Measurements from ENCODE around the gene MYO9B. TPM values are rescaled to one million over a fixed set of nuclear protein-coding genes. Genes with fewer than 3 reads are reported as not detected.

Gene MYO9B
- total RNA-seq, 6 experiments from 2014 or later = 25.4 to 38.7 (median 36.0) TPM

DNA sequence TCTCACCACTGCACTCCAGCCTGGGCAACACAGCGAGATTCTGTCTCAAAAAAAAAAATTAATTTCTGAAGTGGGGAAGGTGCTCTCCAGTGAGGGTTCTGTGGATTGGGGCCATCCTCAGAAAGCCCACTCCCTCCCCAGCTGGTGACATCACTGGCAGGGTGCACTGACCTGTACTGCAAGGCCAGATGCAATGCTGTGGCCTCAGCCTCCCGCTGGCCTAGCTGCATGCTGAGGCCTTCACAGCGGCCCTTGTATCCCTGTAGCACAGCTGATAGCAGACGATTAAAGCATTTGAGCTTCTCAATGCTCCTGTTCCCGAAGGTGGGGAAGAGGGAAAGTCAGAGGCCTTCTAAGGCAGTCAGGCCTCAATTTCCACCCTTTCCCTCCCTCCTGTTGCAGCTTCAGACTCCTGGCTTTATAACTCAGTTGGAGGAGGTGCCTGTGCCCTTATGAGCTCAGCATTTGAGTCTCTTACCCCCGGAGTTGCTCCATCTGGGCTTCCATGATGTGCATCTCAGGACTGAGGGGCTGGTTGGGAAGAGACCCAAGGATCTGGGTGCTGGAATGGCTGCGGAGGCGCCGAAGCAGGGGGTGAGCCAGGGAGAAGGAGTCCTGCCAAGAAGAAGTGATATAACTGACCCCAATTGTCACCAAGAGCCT lies 183.7 kb downstream of the MYO9B start:
- H3K4me3 ChIP-seq = no peak overlapping the region

DNA sequence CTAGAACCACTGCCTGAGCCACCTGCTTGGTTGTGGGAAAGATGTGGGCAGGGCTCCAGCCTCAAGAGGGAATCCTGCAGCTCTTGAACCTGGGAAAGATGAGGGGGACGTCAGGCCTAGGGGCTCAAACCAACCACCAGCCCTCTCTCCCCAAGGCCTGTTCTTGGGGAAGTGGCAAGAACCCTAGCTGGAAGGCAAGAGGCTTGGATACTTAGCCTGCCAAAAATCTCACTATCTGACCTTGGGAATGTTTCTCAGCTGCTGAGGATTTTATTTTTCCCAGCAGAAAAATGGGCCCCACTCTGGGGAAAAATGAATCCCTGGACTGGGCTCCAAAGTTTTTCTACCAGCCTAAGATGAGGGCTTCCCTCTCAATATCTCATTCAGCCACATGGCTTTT lies 184.4 kb downstream of the MYO9B start:
- H3K36me3 ChIP-seq = no peaks in the 10 kb centered on the region
- ATAC-seq (no peak), DNase-seq (no peak)
- TF ChIP-seq, protein P1, sequence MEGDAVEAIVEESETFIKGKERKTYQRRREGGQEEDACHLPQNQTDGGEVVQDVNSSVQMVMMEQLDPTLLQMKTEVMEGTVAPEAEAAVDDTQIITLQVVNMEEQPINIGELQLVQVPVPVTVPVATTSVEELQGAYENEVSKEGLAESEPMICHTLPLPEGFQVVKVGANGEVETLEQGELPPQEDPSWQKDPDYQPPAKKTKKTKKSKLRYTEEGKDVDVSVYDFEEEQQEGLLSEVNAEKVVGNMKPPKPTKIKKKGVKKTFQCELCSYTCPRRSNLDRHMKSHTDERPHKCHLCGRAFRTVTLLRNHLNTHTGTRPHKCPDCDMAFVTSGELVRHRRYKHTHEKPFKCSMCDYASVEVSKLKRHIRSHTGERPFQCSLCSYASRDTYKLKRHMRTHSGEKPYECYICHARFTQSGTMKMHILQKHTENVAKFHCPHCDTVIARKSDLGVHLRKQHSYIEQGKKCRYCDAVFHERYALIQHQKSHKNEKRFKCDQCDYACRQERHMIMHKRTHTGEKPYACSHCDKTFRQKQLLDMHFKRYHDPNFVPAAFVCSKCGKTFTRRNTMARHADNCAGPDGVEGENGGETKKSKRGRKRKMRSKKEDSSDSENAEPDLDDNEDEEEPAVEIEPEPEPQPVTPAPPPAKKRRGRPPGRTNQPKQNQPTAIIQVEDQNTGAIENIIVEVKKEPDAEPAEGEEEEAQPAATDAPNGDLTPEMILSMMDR (IDR thresholded peaks at IDR 0.05) = no peak
- no peak for TF ChIP-seq POLR2A (IDR thresholded peaks at IDR 0.05)
- no peaks in the 10 kb centered on the region for H3K9me3 ChIP-seq
- no peaks in the 10 kb centered on the region for H3K27me3 ChIP-seq
- no peak overlapping the region for H3K4me3 ChIP-seq
- intact Hi-C loops (cut with DNase I) = no loop called here
- peaks cover 0 to 4% (median 0%) of the 10 kb centered on the region in 4 donors for H3K4me1 ChIP-seq
- 20% methylated on average over 1 of the region's 1 CpG for WGBS (ENCODE audit: insufficient coverage, low coverage, low lambda C conversion rate, missing lambda C conversion rate)
- H3K27ac ChIP-seq = no peak overlapping the region

More for the DNA sequence above, 183.7 kb downstream of the MYO9B start:
- H3K9me3 ChIP-seq = no peaks in the 10 kb centered on the region
- no peaks in the 10 kb centered on the region for H3K36me3 ChIP-seq
- ATAC-seq (no peak), DNase-seq (no peak)
- no peak for TF ChIP-seq POLR2A (IDR thresholded peaks at IDR 0.05)
- TF ChIP-seq, protein P1 (IDR thresholded peaks at IDR 0.05) = no peak
- peaks cover 0 to 4% (median 0%) of the 10 kb centered on the region in 4 donors for H3K4me1 ChIP-seq
- WGBS (ENCODE audit: insufficient coverage, low coverage, low lambda C conversion rate, missing lambda C conversion rate) = 100% methylated on average over 3 of the region's 9 CpGs
- intact Hi-C loops (cut with DNase I) = no loop called here
- H3K27me3 ChIP-seq = no peaks in the 10 kb centered on the region
- no peak overlapping the region for H3K27ac ChIP-seq

DNA sequence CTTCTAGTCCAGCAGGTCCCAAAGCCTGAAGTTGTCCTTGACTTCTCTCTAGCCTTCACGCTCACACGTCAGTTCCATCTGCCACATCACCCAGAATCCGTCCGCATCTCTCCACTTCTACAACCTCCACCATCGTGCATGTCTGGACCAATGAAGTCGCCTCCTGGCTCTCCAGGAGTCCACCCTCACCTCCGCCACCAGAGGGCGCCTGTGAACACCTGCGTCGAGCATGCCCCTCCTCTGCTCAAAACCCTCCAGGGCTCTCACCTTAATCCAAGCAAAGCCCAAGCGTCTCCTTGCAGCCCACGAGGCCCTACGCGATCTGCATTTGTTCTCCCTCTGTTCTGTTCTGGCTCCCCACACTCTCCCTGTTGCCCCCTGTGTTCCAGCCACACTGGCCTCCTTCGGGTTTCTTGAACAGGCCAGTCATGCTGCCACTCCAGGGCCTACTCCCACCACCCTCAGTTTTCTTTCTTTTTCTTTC lies 185.3 kb downstream of the MYO9B start:
- intact Hi-C loops (cut with DNase I) = no loop called here
- no peak overlapping the region for H3K27ac ChIP-seq
- peak; percentile 87 to 88 (median 88) for DNase-seq
- no peaks in the 10 kb centered on the region for H3K9me3 ChIP-seq
- H3K27me3 ChIP-seq = no peaks in the 10 kb centered on the region
- peak; percentile 94 to 97 (median 96) for ATAC-seq
- H3K4me3 ChIP-seq = no peak overlapping the region
- 11% methylated on average over 14 of the region's 15 CpGs for WGBS (ENCODE audit: insufficient coverage, low coverage, low lambda C conversion rate, missing lambda C conversion rate)
- no peaks in the 10 kb centered on the region for H3K36me3 ChIP-seq
- TF ChIP-seq POLR2A (IDR thresholded peaks at IDR 0.05) = no peak
- TF ChIP-seq, protein P1 (IDR thresholded peaks at IDR 0.05) = peak; percentile 80 to 96 (median 95)
- no peaks in the 10 kb centered on the region for H3K4me1 ChIP-seq

DNA sequence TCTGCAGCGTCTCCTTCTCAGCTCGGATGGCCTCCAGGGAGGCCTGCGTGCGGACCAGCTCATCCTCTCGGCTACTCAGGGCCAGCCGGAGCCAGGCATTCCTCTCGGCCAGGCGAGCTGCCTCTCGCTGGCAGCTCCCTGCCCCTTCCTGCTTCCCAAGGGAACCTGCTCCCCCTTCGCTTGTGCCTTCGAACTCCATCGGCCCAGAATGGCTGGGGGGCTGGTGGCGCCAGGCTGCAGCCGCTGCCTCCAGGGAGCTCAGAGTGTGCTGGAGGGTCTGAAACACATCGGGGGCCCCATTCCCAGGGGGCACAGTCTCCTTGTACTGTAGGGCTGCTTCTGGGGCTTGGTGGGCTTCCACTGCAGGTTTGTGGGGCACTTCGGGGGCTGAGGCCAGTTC lies 187.0 kb downstream of the MYO9B start:
- H3K9me3 ChIP-seq = no peaks in the 10 kb centered on the region
- WGBS (ENCODE audit: insufficient coverage, low coverage, low lambda C conversion rate, missing lambda C conversion rate) = 86% methylated on average over 9 of the region's 16 CpGs
- no peak overlapping the region for H3K4me3 ChIP-seq
- DNase-seq (no peak), ATAC-seq (no peak)
- no peaks in the 10 kb centered on the region for H3K36me3 ChIP-seq
- intact Hi-C loops (cut with DNase I) = no loop called here
- H3K27ac ChIP-seq = no peak overlapping the region
- no peaks in the 10 kb centered on the region for H3K27me3 ChIP-seq
- no peaks in the 10 kb centered on the region for H3K4me1 ChIP-seq
- no peak for TF ChIP-seq POLR2A (IDR thresholded peaks at IDR 0.05)
- TF ChIP-seq, protein P1 (IDR thresholded peaks at IDR 0.05) = no peak

Other genes starting within 250 kb of the MYO9B start
- gene SIN3B, start 246.4 kb upstream of the MYO9B start, total RNA-seq = 10 to 100 TPM; 10.6 to 20.9 (median 13.6) TPM
- gene F2RL3, start 186.8 kb upstream of the MYO9B start, total RNA-seq = under 1 TPM; 0.07 to 0.62 (median 0.28) TPM
- 1 to 10 TPM in 4 of 6 experiments, under 1 TPM in 2; 0.90 to 1.8 (median 1.2) TPM for gene CPAMD8, start 49.0 kb upstream of the MYO9B start, total RNA-seq
- gene HAUS8, start 325 bp upstream of the MYO9B start, total RNA-seq = 1 to 10 TPM; 3.7 to 8.5 (median 5.8) TPM
- gene USE1, start 139.6 kb downstream of the MYO9B start, total RNA-seq = 10 to 100 TPM; 13.5 to 20.3 (median 18.6) TPM
- gene OCEL1, start 150.4 kb downstream of the MYO9B start, total RNA-seq = 10 to 100 TPM; 17.8 to 64.2 (median 31.2) TPM
- 100 to 1,000 TPM in 1 of 6 experiments, 10 to 100 TPM in 5; 48.5 to 105 (median 80.9) TPM for gene NR2F6, start 170.1 kb downstream of the MYO9B start, total RNA-seq
- 1 to 10 TPM in 5 of 6 experiments, under 1 TPM in 1; 0.81 to 3.6 (median 1.7) TPM for gene USHBP1, start 189.0 kb downstream of the MYO9B start, total RNA-seq
- 10 to 100 TPM; 29.2 to 51.3 (median 37.9) TPM for gene BABAM1, start 191.7 kb downstream of the MYO9B start, total RNA-seq
- under 1 TPM; 0.06 to 0.65 (median 0.37) TPM for gene ANKLE1, start 206.1 kb downstream of the MYO9B start, total RNA-seq
- gene ABHD8, start 227.6 kb downstream of the MYO9B start, total RNA-seq = 10 to 100 TPM in 5 of 6 experiments, 1 to 10 TPM in 1; 8.3 to 27.3 (median 15.8) TPM
- 100 to 1,000 TPM in 4 of 6 experiments, 10 to 100 TPM in 2; 63.5 to 363 (median 122) TPM for gene MRPL34, start 230.1 kb downstream of the MYO9B start, total RNA-seq
- gene DDA1, start 233.8 kb downstream of the MYO9B start, total RNA-seq = 10 to 100 TPM; 10.4 to 23.4 (median 14.1) TPM

Data from right lobe of liver (tissue), 6 donors.